Activated CD8-positive, alpha-beta memory T cell treated with anti-CD3 and anti-CD28 coated beads for 48 hours (primary cell): Measurements from ENCODE around the gene DLG2.
"Not testable (repeated sequence)": the region's sequence is repeated elsewhere in the genome, so short reads cannot be mapped to it uniquely, and the experiment has no call there.

Experiments
- DNase-seq, 3 experiments: peaks; one replicate each; pipeline ENCODE4 v3.0.0-alpha.2; 2020; ENCODE audit warnings: low read depth in 2 of 3, low spot score in 2 of 3

Gene DLG2

GRCh38 chr11:84799112-84799511 lies 828.0 kb downstream of the DLG2 start:
- DNase-seq: no peak

- DNase-seq: no peak
These were observed 831.4 kb downstream of the DLG2 start for GRCh38 chr11:84795698-84796097.

GRCh38 chr11:84794663-84795443 lies 832.3 kb downstream of the DLG2 start:
- DNase-seq: no peak

GRCh38 chr11:84793318-84793717 lies 833.8 kb downstream of the DLG2 start:
- no peak for DNase-seq

GRCh38 chr11:84790849-84791427 lies 836.2 kb downstream of the DLG2 start:
- no peak for DNase-seq

- DNase-seq: no peak
These were observed 838.9 kb downstream of the DLG2 start for GRCh38 chr11:84788220-84788619.

GRCh38 chr11:84784158-84784557 lies 843.0 kb downstream of the DLG2 start:
- not testable (repeated sequence) for DNase-seq

- no peak for DNase-seq
These were observed 846.4 kb downstream of the DLG2 start for GRCh38 chr11:84780689-84781293.

- DNase-seq: no peak
These were observed 851.6 kb downstream of the DLG2 start for GRCh38 chr11:84775503-84775902.

- no peak for DNase-seq
These were observed 863.2 kb downstream of the DLG2 start for GRCh38 chr11:84763931-84764330.

- no peak for DNase-seq
These were observed 869.4 kb downstream of the DLG2 start for GRCh38 chr11:84757711-84758110.

- no peak for DNase-seq
These were observed 875.8 kb downstream of the DLG2 start for GRCh38 chr11:84751371-84751770.

GRCh38 chr11:84747871-84748270 lies 879.3 kb downstream of the DLG2 start:
- no peak for DNase-seq

GRCh38 chr11:84740050-84740449 lies 887.1 kb downstream of the DLG2 start:
- DNase-seq: no peak

GRCh38 chr11:84724256-84724655 lies 902.9 kb downstream of the DLG2 start:
- no peak for DNase-seq

GRCh38 chr11:84722583-84723108 lies 904.5 kb downstream of the DLG2 start:
- DNase-seq: no peak

- DNase-seq: no peak
These were observed 905.6 kb downstream of the DLG2 start for GRCh38 chr11:84721561-84721961.

- no peak for DNase-seq
These were observed 906.3 kb downstream of the DLG2 start for GRCh38 chr11:84720706-84721402.

- no peak for DNase-seq
These were observed 907.1 kb downstream of the DLG2 start for GRCh38 chr11:84719935-84720577.

GRCh38 chr11:84714316-84714780 lies 912.8 kb downstream of the DLG2 start:
- no peak for DNase-seq

- no peak for DNase-seq
These were observed 935.3 kb downstream of the DLG2 start for GRCh38 chr11:84691830-84692229.
